ENCODE measurements around the gene RC3H1.
A peak's percentile ranks its signal among the peaks of the same experiment; 100 is the strongest.
"Not testable (repeated sequence)": the region's sequence is repeated elsewhere in the genome, so short reads cannot be mapped to it uniquely, and the experiment has no call there.

The RC3H1 gene

GRCh38 chr1:174023440-174023839 lies 1.3 kb upstream of the RC3H1 start:
- DNase-seq, result no peak

GRCh38 chr1:174022976-174023277 lies 770 bp upstream of the RC3H1 start:
- peak; percentile 23 for DNase-seq

- peak; percentile 47 for DNase-seq
Observed at GRCh38 chr1:174021591-174022079, 522 bp downstream of the RC3H1 start.

- DNase-seq, result no peak
Observed at GRCh38 chr1:174018565-174018964, 3.6 kb downstream of the RC3H1 start.

- no peak for DNase-seq
Observed at GRCh38 chr1:174017231-174017970, 4.8 kb downstream of the RC3H1 start.

- no peak for DNase-seq
Observed at GRCh38 chr1:174013864-174014418, 8.2 kb downstream of the RC3H1 start.

- no peak for DNase-seq
Observed at GRCh38 chr1:174008979-174009378, 13.2 kb downstream of the RC3H1 start.

- DNase-seq, result no peak
Observed at GRCh38 chr1:174008269-174008668, 13.9 kb downstream of the RC3H1 start.

GRCh38 chr1:174007851-174008250 lies 14.3 kb downstream of the RC3H1 start:
- DNase-seq, result no peak

- peak; percentile 29 for DNase-seq
Observed at GRCh38 chr1:174005032-174005431, 17.1 kb downstream of the RC3H1 start.

GRCh38 chr1:174003867-174004266 lies 18.3 kb downstream of the RC3H1 start:
- no peak for DNase-seq

- no peak for DNase-seq
Observed at GRCh38 chr1:174001573-174001972, 20.6 kb downstream of the RC3H1 start.

- no peak for DNase-seq
Observed at GRCh38 chr1:174000371-174000770, 21.8 kb downstream of the RC3H1 start.

- no peak for DNase-seq
Observed at GRCh38 chr1:173997791-173998190, 24.4 kb downstream of the RC3H1 start.

GRCh38 chr1:173996995-173997394 lies 25.2 kb downstream of the RC3H1 start:
- no peak for DNase-seq

- no peak for DNase-seq
Observed at GRCh38 chr1:173995475-173995874, 26.7 kb downstream of the RC3H1 start.

- not testable (repeated sequence) for DNase-seq
Observed at GRCh38 chr1:173993948-173994347, 28.2 kb downstream of the RC3H1 start.

GRCh38 chr1:173988068-173988467 lies 34.1 kb downstream of the RC3H1 start:
- DNase-seq, result no peak

GRCh38 chr1:173986951-173987350 lies 35.2 kb downstream of the RC3H1 start:
- DNase-seq, result no peak

GRCh38 chr1:173970252-173970651 lies 51.9 kb downstream of the RC3H1 start:
- DNase-seq, result no peak

- DNase-seq, result not testable (repeated sequence)
Observed at GRCh38 chr1:173965896-173966295, 56.3 kb downstream of the RC3H1 start.

GRCh38 chr1:173963477-173963876 lies 58.7 kb downstream of the RC3H1 start:
- DNase-seq, result no peak

- DNase-seq, result no peak
Observed at GRCh38 chr1:173960625-173961024, 61.5 kb downstream of the RC3H1 start.

- DNase-seq, result no peak
Observed at GRCh38 chr1:173954179-173954578, 68.0 kb downstream of the RC3H1 start.

- no peak for DNase-seq
Observed at GRCh38 chr1:173948594-173948993, 73.6 kb downstream of the RC3H1 start.
